NT2/D1 (cell line): ENCODE results near the gene PA2G4.

Source experiments
- SUZ12 ChIP-seq: IDR thresholded peaks from 2 replicates; pipeline ENCODE4 v1.6.1; 2011; ENCODE audit not compliant: insufficient read length, insufficient read depth; ENCODE audit errors: extremely low read depth
- YY1 ChIP-seq: IDR thresholded peaks from 2 replicates; pipeline ENCODE4 v1.6.1; 2011; ENCODE audit not compliant: insufficient read length, insufficient read depth

DNA sequence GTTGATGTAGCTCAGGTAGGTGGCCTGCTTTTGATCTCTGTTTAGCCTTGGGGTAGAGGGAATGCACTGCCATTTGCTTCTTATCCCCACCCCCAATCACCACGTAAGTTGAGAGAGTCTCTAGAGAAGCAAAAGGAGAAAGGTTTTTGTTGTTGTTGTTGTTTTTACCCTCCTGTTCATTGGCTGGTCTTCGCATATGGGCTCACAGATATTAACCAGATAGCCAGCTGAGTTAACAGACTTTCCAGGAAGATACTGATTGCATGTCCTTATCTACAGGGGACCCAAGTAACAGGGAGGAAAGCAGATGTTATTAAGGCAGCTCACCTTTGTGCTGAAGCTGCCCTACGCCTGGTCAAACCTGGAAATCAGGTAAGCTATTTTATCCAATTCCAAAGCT, 2.9 kb downstream of the PA2G4 start:
- TF ChIP-seq SUZ12: no peak
- no peak for TF ChIP-seq YY1
